ENCODE results near the gene ADAMTSL2.

ADAMTSL2 gene

GRCh38 chr9:133507246-133507965 lies 27.1 kb upstream of the ADAMTSL2 start:
- Histone ChIP-seq H2BK5ac (ENCODE audit: low read length) (peak overlapping the region; percentile 39), H2BK120ac (ENCODE audit: low read depth, low read length) (peak overlapping the region; percentile 54), H3K9me3 (replicated peaks in 1 of 2; ENCODE audit: control insufficient read depth in 2 of 2, insufficient read depth in 1 of 2, low read depth in 1 of 2, low read length in 2 of 2) (peaks cover 0 to 9% of the 10 kb centered on the region in 2 donors), H3K4me3 (ENCODE audit: low read length in 2 of 2) (no peak overlapping the region), H3K4me2 (ENCODE audit: insufficient read depth, low read length, poor library complexity, severe bottlenecking) (no peak overlapping the region), H3K4me1 (ENCODE audit: control insufficient read depth in 2 of 2, insufficient read depth in 1 of 2, low read depth in 1 of 2, low read length in 2 of 2) (peaks cover 12 to 14% of the 10 kb centered on the region in 2 donors), H3K79me1 (ENCODE audit: low read depth, low read length) (peaks cover 7% of the 10 kb centered on the region), H3K14ac (ENCODE audit: low read length) (peak overlapping the region; percentile 47), H3K23ac (ENCODE audit: low read depth, low read length, poor library complexity) (no peak overlapping the region), H4K8ac (ENCODE audit: low read depth, low read length) (no peak overlapping the region), H3K9ac (ENCODE audit: low read depth, low read length, poor library complexity) (peak overlapping the region; percentile 67), H3K36me3 (replicated peaks in 1 of 2; ENCODE audit: control insufficient read depth in 2 of 2, insufficient read depth in 2 of 2, low read length in 2 of 2) (peaks cover 0 to 4% of the 10 kb centered on the region in 2 donors), H3K27me3 (ENCODE audit: control insufficient read depth in 3 of 3, insufficient read depth in 3 of 3, low read depth in 1 of 3, low read length in 3 of 3) (peaks cover 0 to 16% (median 2%) of the 10 kb centered on the region in 3 experiments), H3K18ac (ENCODE audit: low read length) (peak overlapping the region; percentile 78), H2AFZ (ENCODE audit: low read length) (no peak overlapping the region), H4K91ac (ENCODE audit: low read depth, low read length, poor library complexity) (no peak overlapping the region), H2BK12ac (ENCODE audit: low read length) (peak overlapping the region; percentile 75), H2AK5ac (ENCODE audit: low read depth, low read length) (peak overlapping the region; percentile 91), H3K4ac (ENCODE audit: low read length) (peak overlapping the region; percentile 70), H3K27ac (replicated peaks; ENCODE audit: low read length) (no peak overlapping the region), H2BK15ac (ENCODE audit: low read length) (peak overlapping the region; percentile 91)
- WGBS, 2 donors (ENCODE audit: extremely low coverage in 2 of 2, insufficient read length in 2 of 2, insufficient replicate concordance in 1 of 2) = no CpG with 5 or more reads among the region's 24 CpGs
- no peak for DNase-seq (ENCODE audit: low spot score)

GRCh38 chr9:133508046-133508445 lies 26.5 kb upstream of the ADAMTSL2 start:
- Histone ChIP-seq H2BK15ac (ENCODE audit: low read length) (peak overlapping the region; percentile 91), H3K79me1 (ENCODE audit: low read depth, low read length) (peaks cover 9% of the 10 kb centered on the region), H3K4me1 (ENCODE audit: control insufficient read depth in 2 of 2, insufficient read depth in 1 of 2, low read depth in 1 of 2, low read length in 2 of 2) (peaks cover 14 to 16% of the 10 kb centered on the region in 2 donors), H3K9me3 (replicated peaks in 1 of 2; ENCODE audit: control insufficient read depth in 2 of 2, insufficient read depth in 1 of 2, low read depth in 1 of 2, low read length in 2 of 2) (peaks cover 0 to 9% of the 10 kb centered on the region in 2 donors), H3K23ac (ENCODE audit: low read depth, low read length, poor library complexity) (no peak overlapping the region), H3K4me2 (ENCODE audit: insufficient read depth, low read length, poor library complexity, severe bottlenecking) (no peak overlapping the region), H3K27ac (replicated peaks; ENCODE audit: low read length) (no peak overlapping the region), H3K9ac (ENCODE audit: low read depth, low read length, poor library complexity) (no peak overlapping the region), H2AFZ (ENCODE audit: low read length) (no peak overlapping the region), H3K4ac (ENCODE audit: low read length) (peak overlapping the region; percentile 54), H2BK120ac (ENCODE audit: low read depth, low read length) (peak overlapping the region; percentile 54), H3K36me3 (replicated peaks in 1 of 2; ENCODE audit: control insufficient read depth in 2 of 2, insufficient read depth in 2 of 2, low read length in 2 of 2) (peaks cover 0 to 4% of the 10 kb centered on the region in 2 donors), H3K18ac (ENCODE audit: low read length) (peak overlapping the region; percentile 51), H2BK12ac (ENCODE audit: low read length) (peak overlapping the region; percentile 75), H3K27me3 (ENCODE audit: control insufficient read depth in 3 of 3, insufficient read depth in 3 of 3, low read depth in 1 of 3, low read length in 3 of 3) (peaks cover 0 to 16% (median 2%) of the 10 kb centered on the region in 3 experiments), H4K91ac (ENCODE audit: low read depth, low read length, poor library complexity) (no peak overlapping the region), H2BK5ac (ENCODE audit: low read length) (no peak overlapping the region), H2AK5ac (ENCODE audit: low read depth, low read length) (peak overlapping the region; percentile 91), H4K8ac (ENCODE audit: low read depth, low read length) (no peak overlapping the region), H3K14ac (ENCODE audit: low read length) (peak overlapping the region; percentile 17), H3K4me3 (ENCODE audit: low read length in 2 of 2) (no peak overlapping the region)
- DNase-seq (ENCODE audit: low spot score) = no peak
- no CpG with 5 or more reads among the region's 8 CpGs for WGBS, 2 donors (ENCODE audit: extremely low coverage in 2 of 2, insufficient read length in 2 of 2, insufficient replicate concordance in 1 of 2)

- H3K18ac ChIP-seq (ENCODE audit: low read length) = peak overlapping the region; percentile 83
- peak overlapping the region; percentile 76 for H3K9ac ChIP-seq (ENCODE audit: low read depth, low read length, poor library complexity)
- no CpG with 5 or more reads among the region's 26 CpGs for WGBS, 2 donors (ENCODE audit: extremely low coverage in 2 of 2, insufficient read length in 2 of 2, insufficient replicate concordance in 1 of 2)
- no peak overlapping the region for H3K23ac ChIP-seq (ENCODE audit: low read depth, low read length, poor library complexity)
- no peak overlapping the region for H4K8ac ChIP-seq (ENCODE audit: low read depth, low read length)
- H2BK15ac ChIP-seq (ENCODE audit: low read length) = peak overlapping the region; percentile 60
- H3K4me1 ChIP-seq (ENCODE audit: control insufficient read depth in 2 of 2, insufficient read depth in 1 of 2, low read depth in 1 of 2, low read length in 2 of 2) = peaks cover 14 to 18% of the 10 kb centered on the region in 2 donors
- H2BK5ac ChIP-seq (ENCODE audit: low read length) = peak overlapping the region; percentile 4
- H3K27me3 ChIP-seq (ENCODE audit: control insufficient read depth in 3 of 3, insufficient read depth in 3 of 3, low read depth in 1 of 3, low read length in 3 of 3) = peaks cover 0 to 16% (median 2%) of the 10 kb centered on the region in 3 experiments
- H3K27ac ChIP-seq (replicated peaks; ENCODE audit: low read length) = no peak overlapping the region
- peaks cover 0 to 9% of the 10 kb centered on the region in 2 donors for H3K9me3 ChIP-seq (replicated peaks in 1 of 2; ENCODE audit: control insufficient read depth in 2 of 2, insufficient read depth in 1 of 2, low read depth in 1 of 2, low read length in 2 of 2)
- peak overlapping the region; percentile 18 for H2BK12ac ChIP-seq (ENCODE audit: low read length)
- peak overlapping the region; percentile 54 for H2AFZ ChIP-seq (ENCODE audit: low read length)
- H3K4ac ChIP-seq (ENCODE audit: low read length) = peak overlapping the region; percentile 79
- peak overlapping the region; percentile 32 for H3K4me2 ChIP-seq (ENCODE audit: insufficient read depth, low read length, poor library complexity, severe bottlenecking)
- no peak for DNase-seq (ENCODE audit: low spot score)
- peaks cover 9% of the 10 kb centered on the region for H3K79me1 ChIP-seq (ENCODE audit: low read depth, low read length)
- H3K36me3 ChIP-seq (replicated peaks in 1 of 2; ENCODE audit: control insufficient read depth in 2 of 2, insufficient read depth in 2 of 2, low read length in 2 of 2) = peaks cover 0 to 4% of the 10 kb centered on the region in 2 donors
- H3K4me3 ChIP-seq (ENCODE audit: low read length in 2 of 2) = no peak overlapping the region
- H3K14ac ChIP-seq (ENCODE audit: low read length) = no peak overlapping the region
- H4K91ac ChIP-seq (ENCODE audit: low read depth, low read length, poor library complexity) = no peak overlapping the region
- peak overlapping the region; percentile 76 for H2AK5ac ChIP-seq (ENCODE audit: low read depth, low read length)
- H2BK120ac ChIP-seq (ENCODE audit: low read depth, low read length) = no peak overlapping the region
Observed at GRCh38 chr9:133509179-133510083, 25.1 kb upstream of the ADAMTSL2 start.
